ENCODE measurements around the gene FEV.

FEV gene

GRCh38 chr2:218959761-218960308 lies 25.1 kb downstream of the FEV start:
- no peaks in the 10 kb centered on the region for H3K9me3 ChIP-seq (ENCODE audit: control insufficient read depth, low read length)
- TF ChIP-seq CTCF (IDR thresholded peaks at IDR 0.05), result no peak
- peak overlapping the region; percentile 83 for H3K9ac ChIP-seq
- H3K36me3 ChIP-seq (ENCODE audit: control insufficient read depth, insufficient read depth, low read length), result no peaks in the 10 kb centered on the region
- H3K27ac ChIP-seq, result peak overlapping the region; percentile 92
- H3K79me2 ChIP-seq, result peaks cover 6% of the 10 kb centered on the region
- no peak overlapping the region for H3K4me3 ChIP-seq (ENCODE audit: low read depth, low read length)
- peak overlapping the region; percentile 51 for H3K4me2 ChIP-seq (ENCODE audit: low read length)
- peaks cover 9% of the 10 kb centered on the region for H3K27me3 ChIP-seq (ENCODE audit: control insufficient read depth, insufficient read depth, low read length)
- peaks cover 23% of the 10 kb centered on the region for H3K4me1 ChIP-seq
- H2AFZ ChIP-seq, result peak overlapping the region; percentile 97

- Histone ChIP-seq H3K4me1 (peaks cover 26% of the 10 kb centered on the region), H3K9me3 (ENCODE audit: control insufficient read depth, low read length) (no peaks in the 10 kb centered on the region), H3K4me3 (ENCODE audit: low read depth, low read length) (peak within 1 kb of the TSS; percentile 9), H3K27ac (peak within 1 kb of the TSS; percentile 92), H3K79me2 (peaks cover 6% of the 10 kb centered on the region), H3K9ac (peak within 1 kb of the TSS; percentile 83), H3K27me3 (ENCODE audit: control insufficient read depth, insufficient read depth, low read length) (peaks cover 9% of the 10 kb centered on the region), H3K36me3 (ENCODE audit: control insufficient read depth, insufficient read depth, low read length) (no peaks in the 10 kb centered on the region), H2AFZ (peak within 1 kb of the TSS; percentile 97), H3K4me2 (ENCODE audit: low read length) (peak within 1 kb of the TSS; percentile 51)
- TF ChIP-seq CTCF (IDR thresholded peaks at IDR 0.05), result no peak
Observed at GRCh38 chr2:218959141-218959731, 25.7 kb downstream of the FEV start, which contains the start of gene CDK5R2. Gene CDK5R2 (plus strand): TSS chr2:218959666. CDS start chr2:218959821, 155 bp downstream.

- H3K4me1 ChIP-seq, result peaks cover 20% of the 10 kb centered on the region
- no peak overlapping the region for H3K9ac ChIP-seq
- no peaks in the 10 kb centered on the region for H3K36me3 ChIP-seq (ENCODE audit: control insufficient read depth, insufficient read depth, low read length)
- no peaks in the 10 kb centered on the region for H3K9me3 ChIP-seq (ENCODE audit: control insufficient read depth, low read length)
- H3K4me2 ChIP-seq (ENCODE audit: low read length), result no peak overlapping the region
- H3K27ac ChIP-seq, result no peak overlapping the region
- H3K79me2 ChIP-seq, result peaks cover 6% of the 10 kb centered on the region
- no peak overlapping the region for H2AFZ ChIP-seq
- H3K4me3 ChIP-seq (ENCODE audit: low read depth, low read length), result no peak overlapping the region
- no peak for TF ChIP-seq CTCF (IDR thresholded peaks at IDR 0.05)
- peaks cover 5% of the 10 kb centered on the region for H3K27me3 ChIP-seq (ENCODE audit: control insufficient read depth, insufficient read depth, low read length)
Observed at GRCh38 chr2:218958276-218958675, 26.7 kb downstream of the FEV start.

- TF ChIP-seq CTCF (IDR thresholded peaks at IDR 0.05), result no peak
- H2AFZ ChIP-seq, result no peak overlapping the region
- H3K4me2 ChIP-seq (ENCODE audit: low read length), result no peak overlapping the region
- H3K4me1 ChIP-seq, result peaks cover 18% of the 10 kb centered on the region
- peaks cover 4% of the 10 kb centered on the region for H3K79me2 ChIP-seq
- H3K9ac ChIP-seq, result no peak overlapping the region
- H3K36me3 ChIP-seq (ENCODE audit: control insufficient read depth, insufficient read depth, low read length), result no peaks in the 10 kb centered on the region
- H3K27ac ChIP-seq, result no peak overlapping the region
- peaks cover 3% of the 10 kb centered on the region for H3K27me3 ChIP-seq (ENCODE audit: control insufficient read depth, insufficient read depth, low read length)
- H3K4me3 ChIP-seq (ENCODE audit: low read depth, low read length), result no peak overlapping the region
- H3K9me3 ChIP-seq (ENCODE audit: control insufficient read depth, low read length), result no peaks in the 10 kb centered on the region
Observed at GRCh38 chr2:218957671-218958070, 27.3 kb downstream of the FEV start.

GRCh38 chr2:218956039-218956438 lies 28.9 kb downstream of the FEV start:
- H3K9me3 ChIP-seq (ENCODE audit: control insufficient read depth, low read length), result no peaks in the 10 kb centered on the region
- no peak overlapping the region for H3K4me3 ChIP-seq (ENCODE audit: low read depth, low read length)
- TF ChIP-seq CTCF (IDR thresholded peaks at IDR 0.05), result no peak
- H2AFZ ChIP-seq, result no peak overlapping the region
- H3K36me3 ChIP-seq (ENCODE audit: control insufficient read depth, insufficient read depth, low read length), result no peaks in the 10 kb centered on the region
- no peaks in the 10 kb centered on the region for H3K79me2 ChIP-seq
- no peak overlapping the region for H3K4me2 ChIP-seq (ENCODE audit: low read length)
- no peaks in the 10 kb centered on the region for H3K27me3 ChIP-seq (ENCODE audit: control insufficient read depth, insufficient read depth, low read length)
- H3K9ac ChIP-seq, result no peak overlapping the region
- H3K4me1 ChIP-seq, result peaks cover 12% of the 10 kb centered on the region
- no peak overlapping the region for H3K27ac ChIP-seq
